Left colon (tissue), 2 donors: ENCODE data around the gene SCO1. TPM values are rescaled to one million over a fixed set of nuclear protein-coding genes. Genes with fewer than 3 reads are reported as not detected.
A peak's percentile ranks its signal among the peaks of the same experiment; 100 is the strongest.
"Not testable (repeated sequence)": the region's sequence is repeated elsewhere in the genome, so short reads cannot be mapped to it uniquely, and the experiment has no call there.

Experiments
- ATAC-seq: fragments of 200-7000 bp; cut with Tn5 transposase; one replicate; pipeline ENCODE4 v1.9.1; 2020; ENCODE audit warnings: mild to moderate bottlenecking, moderate library complexity
- DNase-seq, 2 donors: peaks; one replicate each; pipeline ENCODE4 v3.0.0-alpha.2; 2020
- intact Hi-C, 2 donors: fragments of 100-400 bp; cut with DNase I in 1 of 2; cut with micrococcal nuclease in 1 of 2; formaldehyde crosslinking; loops; one replicate each; pipeline versions ENCODE4 v1.11.2 to v1.14.0; 2022; cut with DNase I, micrococcal nuclease
- long read RNA-seq: library from polyadenylated mRNA; unstranded; transcript quantifications from one replicate; pipeline ENCODE4 v2.0.0, GENCODE V29; 2021
- total RNA-seq, 2 donors: library from RNA; stranded (reverse); fragmentation: NEBNext Ultra II Directional; extraction: Animal tissue kit (Norgen Biotek cat#: 25700); gene quantifications; one replicate each; pipeline ENCODE4 v1.2.1, GENCODE V29; 2021
- donor health status: DM: no; HTN: no; CAD: no.
- donor health status: DM: yes; HTN: yes; CAD: no.

The SCO1 gene
- 10 to 100 TPM; 43.4 to 48.7 TPM for total RNA-seq
- long read RNA-seq, full-length matches to known transcripts: 49 of 58 reads
- long read RNA-seq, partial matches to known transcripts: 1 of 58 reads
- long read RNA-seq, other reads (novel, unspliced or antisense): 8 of 58 reads

GRCh38 chr17:10697092-10698081 is at the start of gene SCO1, which contains the start of gene ADPRM:
TSS of gene SCO1 (minus strand) at chr17:10697533. CDS start at chr17:10697507, 26 bp downstream.
TSS of gene ADPRM (plus strand) at chr17:10697594. CDS start at chr17:10704927, 7,333 bp downstream.
- ATAC-seq (peak; percentile 96), DNase-seq (peak; percentile 95 to 96)
- intact Hi-C loops: no loop called here

DNA sequence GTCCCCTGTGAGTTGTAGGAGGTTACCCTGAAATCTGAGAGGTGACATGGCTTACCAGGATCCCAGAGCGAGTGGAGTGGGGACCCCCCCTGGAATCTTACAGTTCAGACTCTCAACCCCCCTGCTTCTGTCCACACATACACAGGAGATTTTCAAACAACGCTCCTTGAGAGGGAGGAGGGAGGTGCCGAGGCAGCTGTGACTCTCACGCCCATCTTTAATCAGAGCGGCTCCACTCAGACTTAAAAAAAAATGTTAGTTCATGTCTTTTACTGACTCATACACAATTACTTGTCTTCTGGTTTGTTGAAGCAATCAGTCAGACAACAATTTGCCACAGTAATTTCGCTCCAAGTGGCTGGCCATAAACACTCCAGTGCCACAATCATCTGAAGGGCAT is 47.9 kb upstream of the SCO1 start:
- intact Hi-C loops: loop anchor here in 1 of 2 donors (10.0 kb wide), 1 partner anchor 100 kb away; no protein-coding TSS in a partner anchor
- ATAC-seq (peak; percentile 75), DNase-seq (no peak)

- DNase-seq (peak in 1 of 2 donors; percentile 21), ATAC-seq (peak; percentile 59)
- intact Hi-C loops: loop anchor here in 1 of 2 donors (10.0 kb wide), 1 partner anchor 100 kb away; no protein-coding TSS in a partner anchor
These were observed 47.2 kb upstream of the SCO1 start for GRCh38 chr17:10744501-10745000.

DNA sequence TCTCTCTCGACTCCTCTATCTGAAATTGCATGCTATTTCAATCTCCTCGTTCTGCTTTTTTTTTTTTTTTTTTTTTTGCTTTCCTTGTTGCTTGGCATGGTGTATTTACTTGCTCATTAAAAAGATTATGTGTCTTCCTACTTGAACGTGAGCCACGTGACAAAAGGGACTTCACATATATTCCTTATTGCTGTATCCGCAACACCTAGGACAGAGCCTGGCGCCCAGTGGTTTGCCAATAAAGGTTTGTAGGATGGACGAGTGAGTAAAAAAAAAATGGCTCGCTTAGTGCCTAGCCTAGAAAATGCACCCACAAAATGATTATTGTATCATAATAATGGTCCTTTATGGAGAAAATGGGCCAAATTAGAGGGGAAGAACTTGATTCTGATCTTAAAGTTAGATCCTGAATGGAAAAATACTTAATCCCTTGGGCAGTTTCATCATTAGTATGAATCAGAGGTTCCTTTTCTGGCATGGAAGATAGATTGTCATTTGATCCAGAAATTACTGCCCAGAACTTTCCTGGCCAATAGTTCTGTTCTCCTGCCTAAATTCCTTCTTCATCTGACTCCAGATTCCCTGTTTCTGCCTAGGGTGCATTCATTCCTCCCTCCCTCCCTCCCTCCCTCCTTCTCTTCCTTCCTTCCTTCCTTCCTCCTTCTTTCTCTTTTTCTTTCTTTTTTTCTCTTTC is 46.1 kb upstream of the SCO1 start:
- intact Hi-C loops: loop anchor here in 1 of 2 donors (10.0 kb wide), 1 partner anchor 101 kb away; no protein-coding TSS in a partner anchor
- peak; percentile 33 for ATAC-seq
- DNase-seq: peak in 1 of 2 donors; percentile 45

DNA sequence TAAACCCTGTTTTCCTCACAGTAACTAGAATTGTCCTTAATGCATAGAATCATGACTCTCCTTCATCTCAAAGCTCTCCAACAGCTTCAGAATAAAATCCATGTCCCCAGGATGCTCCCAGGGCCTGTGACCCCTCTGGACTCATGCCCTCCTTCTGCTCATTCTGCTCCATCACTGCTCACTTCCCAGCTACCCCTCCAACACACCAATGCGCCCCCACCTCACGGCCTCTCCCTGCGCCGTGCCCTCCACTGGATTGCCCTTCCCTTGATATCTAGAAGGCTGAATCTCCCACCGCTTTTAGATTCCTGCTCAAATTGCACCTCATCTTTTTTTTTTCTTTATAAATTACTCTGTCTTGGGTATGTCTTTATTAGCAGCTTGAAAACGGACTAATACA is 45.1 kb upstream of the SCO1 start:
- intact Hi-C loops: loop anchor here in 1 of 2 donors (10.0 kb wide), 1 partner anchor 102 kb away; no protein-coding TSS in a partner anchor
- no peak for DNase-seq
- no peak for ATAC-seq

DNA sequence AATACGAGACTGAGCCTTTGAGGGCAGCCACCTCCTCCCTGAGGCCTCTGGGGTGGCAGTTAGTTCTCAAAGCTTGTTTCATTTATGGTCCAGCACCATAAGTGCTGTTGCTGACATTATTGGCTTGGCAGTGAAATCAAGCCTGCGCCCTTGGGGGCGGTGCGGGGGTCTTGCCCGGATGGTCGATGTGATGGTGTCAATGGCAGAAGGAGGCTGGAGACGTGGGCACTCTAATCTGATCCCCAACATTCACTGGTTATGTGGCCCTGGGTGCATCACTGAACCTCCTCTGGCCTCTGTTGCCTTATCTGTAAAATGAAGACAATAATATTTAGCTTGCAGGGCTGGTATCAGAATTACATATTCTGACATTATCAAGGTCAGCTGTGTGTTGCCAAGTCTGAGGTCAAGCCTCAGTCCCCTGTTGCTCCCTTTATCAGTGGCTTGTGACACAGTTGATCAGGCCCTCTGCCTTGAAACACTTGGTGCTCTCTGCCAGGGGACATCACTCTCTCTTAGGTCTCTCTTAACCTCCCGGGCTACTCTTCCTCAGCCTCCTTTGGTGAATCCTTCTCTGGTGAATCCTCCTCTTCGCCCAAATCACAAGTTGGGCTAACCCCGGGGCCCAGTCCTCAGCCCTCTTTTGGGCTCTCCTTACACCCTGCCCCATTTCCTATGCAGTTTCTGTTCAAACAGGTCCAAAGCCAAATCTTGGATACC is 44.2 kb upstream of the SCO1 start:
- no peak for ATAC-seq
- DNase-seq: peak in 1 of 2 donors; percentile 21
- intact Hi-C loops: loop anchor here in 1 of 2 donors (10.0 kb wide), 1 partner anchor 103 kb away; no protein-coding TSS in a partner anchor

GRCh38 chr17:10739386-10739785 is 42.1 kb upstream of the SCO1 start:
- ATAC-seq (no peak), DNase-seq (peak in 1 of 2 donors; percentile 24)
- intact Hi-C loops: loop anchor here in 1 of 2 donors (5.0 kb wide), 1 partner anchor 108 kb away; no protein-coding TSS in a partner anchor

GRCh38 chr17:10738521-10739258 is 41.4 kb upstream of the SCO1 start:
- DNase-seq (peak; percentile 31 to 52), ATAC-seq (peak; percentile 58)
- intact Hi-C loops: loop anchor here in 1 of 2 donors (5.0 kb wide), 1 partner anchor 109 kb away; no protein-coding TSS in a partner anchor

GRCh38 chr17:10737736-10738135 is 40.4 kb upstream of the SCO1 start:
- DNase-seq (peak in 1 of 2 donors; percentile 34), ATAC-seq (peak; percentile 31)
- intact Hi-C loops: loop anchor here in 1 of 2 donors (5.0 kb wide), 1 partner anchor 110 kb away; no protein-coding TSS in a partner anchor

- intact Hi-C loops: loop anchor here in 1 of 2 donors (5.0 kb wide), 1 partner anchor 110 kb away; no protein-coding TSS in a partner anchor
- ATAC-seq: peak; percentile 89
- peak; percentile 75 to 93 for DNase-seq
These were observed 39.9 kb upstream of the SCO1 start for GRCh38 chr17:10737168-10737622.

- DNase-seq (peak in 1 of 2 donors; percentile 19), ATAC-seq (no peak)
- intact Hi-C loops: loop anchor here in 1 of 2 donors (5.0 kb wide), 1 partner anchor 111 kb away; no protein-coding TSS in a partner anchor
These were observed 38.5 kb upstream of the SCO1 start for GRCh38 chr17:10735821-10736220.

- intact Hi-C loops: loop anchor here in 1 of 2 donors (5.0 kb wide), 1 partner anchor 112 kb away; no protein-coding TSS in a partner anchor
- DNase-seq (no peak), ATAC-seq (no peak)
These were observed 37.9 kb upstream of the SCO1 start for GRCh38 chr17:10735251-10735650.

- intact Hi-C loops: no loop called here
- peak; percentile 40 for ATAC-seq
- DNase-seq: peak; percentile 38 to 54
These were observed 36.3 kb upstream of the SCO1 start for GRCh38 chr17:10733666-10734065.

DNA sequence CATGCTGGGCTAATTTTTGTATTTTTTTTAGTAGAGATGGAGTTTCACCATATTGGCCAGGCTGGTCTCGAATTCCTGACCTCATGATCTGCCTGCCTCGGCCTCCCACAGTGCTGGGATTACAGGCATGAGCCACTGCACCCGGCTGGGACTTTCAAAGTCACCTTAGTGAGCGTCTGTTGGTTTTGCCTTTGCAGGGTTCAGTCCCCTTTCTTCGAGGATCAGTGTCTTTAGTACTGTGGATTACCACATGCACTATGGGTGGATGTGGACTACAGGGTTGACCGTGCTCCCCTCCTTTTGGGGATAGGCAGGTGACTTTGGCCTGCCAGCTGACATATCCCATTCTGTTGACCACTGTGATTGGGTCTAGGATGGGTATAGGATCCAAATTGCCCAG is 34.8 kb upstream of the SCO1 start:
- DNase-seq, intact Hi-C loops, ATAC-seq: not testable (repeated sequence)

GRCh38 chr17:10731408-10731879 is 34.1 kb upstream of the SCO1 start:
- DNase-seq (no peak), ATAC-seq (no peak)
- intact Hi-C loops: no loop called here

GRCh38 chr17:10730247-10730646 is 32.9 kb upstream of the SCO1 start:
- peak; percentile 28 for ATAC-seq
- DNase-seq, intact Hi-C loops: not testable (repeated sequence)
